HepG2 (cell line): ENCODE measurements around the gene GALNT10. TPM values are rescaled to one million over a fixed set of nuclear protein-coding genes. Genes with fewer than 3 reads are reported as not detected.

Source experiments
- ATAC-seq: fragments of 200-7000 bp; cut with Tn5 transposase; 3 replicates; pipeline ENCODE4 v1.9.1; 2020; ENCODE audit warnings: mild to moderate bottlenecking, moderate library complexity
- BruUV-seq: library from RNA; stranded (reverse); fragments of 400-500 nt; replicated peaks from 2 replicates; lab custom pipeline; 2021; lab: Mats Ljungman, UMichigan
- CTCF ChIA-PET: fragments of 300-600 bp; formaldehyde crosslinking; extraction: SDS; loops from one replicate; lab custom pipeline; 2021; ENCODE audit warnings: low total read pairs, inconsistent platforms, low intra/inter-chr PET ratio; lab: Yijun Ruan, JAX
- POLR2A ChIA-PET: fragments of 350-600 bp; sonication (Branson Sonifier 250); formaldehyde crosslinking; loops from one replicate; lab custom pipeline; 2020; ENCODE audit warnings: antibody characterized with exemption, inconsistent platforms; lab: Yijun Ruan, JAX
- DNase-seq: peaks from one replicate; pipeline ENCODE4 v3.0.0-alpha.2; 2015; ENCODE audit warnings: low spot score
- FAIRE-seq: peaks from 3 replicates; lab custom pipeline; 2011; peaks lifted over from hg19 to GRCh38; lab: Jason Lieb, UNC
- H2AFZ ChIP-seq: one replicate; pipeline ENCODE4 v1.6.1; 2011; ENCODE audit warnings: low read length, inconsistent platforms
- H3K27ac ChIP-seq: fragments of 300-600 bp; 3 replicates; pipeline ENCODE4 v1.8.0; 2011; ENCODE audit warnings: mixed run types, mild to moderate bottlenecking, mixed read lengths, low read length, inconsistent platforms; ENCODE audit not compliant: insufficient read depth; ENCODE audit errors: extremely low read length
- H3K27me3 ChIP-seq, 2 experiments: fragments of 200-600 bp in 1 of 2; 2 replicates in 1 of 2; 3 replicates in 1 of 2; pipeline versions ENCODE4 v1.6.0 to v1.8.0; 2011; ENCODE audit warnings: low read length in 2 of 2, mild to moderate bottlenecking in 2 of 2, moderate library complexity in 2 of 2, inconsistent platforms in 1 of 2; ENCODE audit not compliant: insufficient read depth in 2 of 2, control insufficient read depth in 1 of 2
- H3K36me3 ChIP-seq, 2 experiments: fragments of 200-600 bp in 1 of 2; replicated peaks in 1 of 2; 2 replicates in 1 of 2; 3 replicates in 1 of 2; pipeline versions ENCODE4 v1.5.1 to v1.8.0; 2011; ENCODE audit warnings: low read length in 2 of 2, inconsistent platforms in 1 of 2; ENCODE audit not compliant: insufficient read depth in 2 of 2, control insufficient read depth in 1 of 2
- H3K4me1 ChIP-seq: 2 replicates; pipeline ENCODE4 v1.5.1; 2012; ENCODE audit warnings: low read length, inconsistent platforms; ENCODE audit not compliant: insufficient read depth
- H3K4me2 ChIP-seq: 2 replicates; pipeline ENCODE4 v1.6.0; 2011; ENCODE audit warnings: low read depth, low read length, inconsistent platforms
- H3K4me3 ChIP-seq, 3 experiments: fragments of 200-600 bp in 1 of 3; sonication (generic), shearing (Covaris generic) in 1 of 3; replicated peaks in 1 of 3; 2 replicates each; pipeline ENCODE4 v1.5.1; 2011 to 2016; ENCODE audit warnings: low read length in 3 of 3, inconsistent platforms in 2 of 3, low read depth in 2 of 3, mild to moderate bottlenecking in 2 of 3, control low read depth in 1 of 3, mixed read lengths in 1 of 3; ENCODE audit not compliant: insufficient read depth in 1 of 3
- H3K79me2 ChIP-seq: one replicate; pipeline ENCODE4 v1.6.1; 2011; ENCODE audit warnings: low read length, inconsistent platforms; ENCODE audit not compliant: insufficient read depth
- H3K9ac ChIP-seq: 2 replicates; pipeline ENCODE4 v1.6.0; 2011; ENCODE audit warnings: mild to moderate bottlenecking, low read depth, low read length, inconsistent platforms; ENCODE audit not compliant: insufficient read depth
- H3K9me3 ChIP-seq: 2 replicates; pipeline ENCODE4 v1.5.1; 2012; ENCODE audit warnings: mild to moderate bottlenecking, low read length
- H4K20me1 ChIP-seq: 2 replicates; pipeline ENCODE4 v1.6.0; 2011; ENCODE audit warnings: inconsistent platforms, mild to moderate bottlenecking, low read length, moderate library complexity; ENCODE audit not compliant: insufficient read depth
- DDIT3 ChIP-seq: sonication (generic); formaldehyde crosslinking; IDR thresholded peaks from 2 replicates; pipeline ENCODE4 v1.4.0; 2020; ENCODE audit warnings: mild to moderate bottlenecking, missing genetic modification reagents
- FOXA3 ChIP-seq: IDR thresholded peaks from 2 replicates; pipeline ENCODE4 v1.6.1; 2016; ENCODE audit warnings: missing genetic modification reagents, missing compliant biosample characterization
- FOXK1 ChIP-seq: sonication (generic); formaldehyde crosslinking; IDR thresholded peaks from 2 replicates; pipeline ENCODE4 v1.4.0; 2020; ENCODE audit warnings: low read depth, missing genetic modification reagents, borderline replicate concordance
- GMEB1 ChIP-seq: sonication (generic); formaldehyde crosslinking; IDR thresholded peaks from 2 replicates; pipeline ENCODE4 v1.5.1; 2020; ENCODE audit warnings: missing genetic modification reagents, mild to moderate bottlenecking, borderline replicate concordance
- HNF1B ChIP-seq: sonication (generic); formaldehyde crosslinking; IDR thresholded peaks from 2 replicates; pipeline ENCODE4 v1.5.1; 2020; ENCODE audit warnings: mild to moderate bottlenecking, moderate library complexity, missing genetic modification reagents
- IKZF1 ChIP-seq: fragments of 450-650 bp; IDR thresholded peaks from 2 replicates; pipeline ENCODE4 v1.7.1; 2016
- MAX ChIP-seq: IDR thresholded peaks from 2 replicates; pipeline ENCODE4 v1.6.1; 2012; ENCODE audit warnings: inconsistent platforms
- MYC ChIP-seq: sonication (generic); formaldehyde crosslinking; IDR thresholded peaks from 2 replicates; pipeline ENCODE4 v1.9.0; 2021; ENCODE audit warnings: missing genetic modification reagents, borderline replicate concordance
- NBN ChIP-seq: fragments of 450-650 bp; conservative IDR thresholded peaks from 2 replicates; pipeline ENCODE4 v1.6.1; 2017
- SNAPC2 ChIP-seq: sonication (generic); formaldehyde crosslinking; IDR thresholded peaks from 2 replicates; pipeline ENCODE4 v1.8.1; 2022; ENCODE audit warnings: mild to moderate bottlenecking, missing genetic modification reagents
- SNAPC4 ChIP-seq: sonication (generic); formaldehyde crosslinking; IDR thresholded peaks from 2 replicates; pipeline ENCODE4 v1.4.0; 2020; ENCODE audit warnings: mild to moderate bottlenecking, missing genetic modification reagents
- SNAPC5 ChIP-seq: sonication (generic); formaldehyde crosslinking; IDR thresholded peaks from 2 replicates; pipeline ENCODE4 v1.8.1; 2023; ENCODE audit warnings: mild to moderate bottlenecking, missing genetic modification reagents, borderline replicate concordance
- U2AF1 ChIP-seq: fragments of 200-400 bp; formaldehyde crosslinking; optimal IDR thresholded peaks from 2 replicates; pipeline ENCODE3; 2017; ENCODE audit warnings: mild to moderate bottlenecking, low read depth, low read length
- ZBTB44 ChIP-seq: sonication (generic); formaldehyde crosslinking; IDR thresholded peaks from 2 replicates; pipeline ENCODE4 v1.4.0; 2020; ENCODE audit warnings: missing genetic modification reagents
- ZNF20 ChIP-seq: sonication (generic); formaldehyde crosslinking; IDR thresholded peaks from 2 replicates; pipeline ENCODE4 v1.4.0; 2020; ENCODE audit warnings: mild to moderate bottlenecking, moderate library complexity, missing genetic modification reagents
- WGBS: methylation state at CpG from one replicate; pipeline ENCODE4 v1.1.6; 2017; ENCODE audit warnings: low lambda C conversion rate; 5-methylcytosine and 5-hydroxymethylcytosine counted together
- in situ Hi-C: cut with HindIII; loops from 2 replicates; pipeline ENCODE4 v1.10.0; 2017; ENCODE audit warnings: low pct_unique_long_range_greater_than_20kb; ENCODE audit not compliant: extremely low pct_ligation_motif_present
- intact Hi-C: fragments of 100-400 bp; cut with micrococcal nuclease; formaldehyde crosslinking; loops from one replicate; pipeline ENCODE4 v1.10.0; 2022; ENCODE audit not compliant: unreplicated experiment
- polyA plus RNA-seq, 8 experiments: library from polyadenylated mRNA; depleted of rRNA in 3 of 8; stranded (reverse) in 7 of 8; unstranded in 1 of 8; fragments of >200 nt; fragmentation: Illumina TruSeq in 4 of 8; extraction: Trizol in 4 of 8; gene quantifications; 2 replicates each; pipeline versions ENCODE4 v1.2.1 to v1.2.3, GENCODE V29; 2011 to 2016; ENCODE audit warnings: low read depth in 4 of 8, missing spikeins in 1 of 8, mixed read lengths in 1 of 8; ENCODE audit not compliant: insufficient read depth in 1 of 8
- total RNA-seq, 5 experiments: library from RNA; depleted of rRNA; stranded (reverse); fragments of >200 nt; fragmentation: Illumina TruSeq; extraction: Trizol; gene quantifications; 2 replicates each; pipeline ENCODE4 v1.2.3, GENCODE V29; 2016; ENCODE audit warnings: low read depth in 1 of 5

GALNT10 gene
- total and polyA plus RNA-seq, 2 of the 13 experiments (the other 11 are each of a cell fraction or from before 2014, with no cell fraction given): 8.1 to 11.2 TPM

- H3K4me2 ChIP-seq: no peak overlapping the region
- H3K9me3 ChIP-seq: no peaks in the 10 kb centered on the region
- peaks cover 41% of the 10 kb centered on the region for H3K4me1 ChIP-seq
- intact Hi-C loops: no loop called here
- no peak overlapping the region for H3K27ac ChIP-seq
- no peaks in the 10 kb centered on the region for H3K27me3 ChIP-seq
- H2AFZ ChIP-seq: no peak overlapping the region
- H3K36me3 ChIP-seq: no peaks in the 10 kb centered on the region
- H4K20me1 ChIP-seq: no peaks in the 10 kb centered on the region
- no peak overlapping the region for H3K4me3 ChIP-seq
- H3K79me2 ChIP-seq: no peaks in the 10 kb centered on the region
- WGBS: no CpG with 5 or more reads among the region's 1 CpG
- CTCF ChIA-PET: no interaction called here
- ATAC-seq: no peak
- BruUV-seq: no TSS peak
- no peak for DNase-seq
- in situ Hi-C loops: no loop called here
- POLR2A ChIA-PET: no interaction called here
- no peak for FAIRE-seq
- H3K9ac ChIP-seq: no peak overlapping the region
- TF ChIP-seq MYC (CRISPR knock-in tag) (no peak), HNF1B (CRISPR knock-in tag) (no peak), NBN (no peak), DDIT3 (CRISPR knock-in tag) (no peak), SNAPC5 (CRISPR knock-in tag) (no peak), U2AF1 (no peak), SNAPC2 (CRISPR knock-in tag) (no peak), IKZF1 (no peak), MAX (no peak), FOXA3 (no peak), FOXK1 (no peak), SNAPC4 (CRISPR knock-in tag) (no peak), GMEB1 (no peak), ZNF20 (no peak), ZBTB44 (CRISPR knock-in tag) (no peak)
Observed at GRCh38 chr5:154293219-154293618, 102.7 kb downstream of the GALNT10 start.
